ENCODE results near the gene RANBP10.

RANBP10 gene

GRCh38 chr16:67796099-67796718, 10.2 kb downstream of the RANBP10 start:
- DNase-seq (ENCODE audit: low read depth in 2 of 2) = no peak
- no peak overlapping the region for H3K4me3 ChIP-seq (replicated peaks in 1 of 2; ENCODE audit: low read depth in 2 of 2, low read length in 2 of 2)
- TF ChIP-seq CTCF (IDR thresholded peaks at IDR 0.05; ENCODE audit: low read depth, low read length) = no peak

- TF ChIP-seq CTCF (IDR thresholded peaks at IDR 0.05; ENCODE audit: low read depth, low read length) = no peak
- no peak for DNase-seq (ENCODE audit: low read depth in 2 of 2)
- H3K4me3 ChIP-seq (replicated peaks in 1 of 2; ENCODE audit: low read depth in 2 of 2, low read length in 2 of 2) = no peak overlapping the region
Observed at GRCh38 chr16:67790071-67790470, 16.3 kb downstream of the RANBP10 start.

GRCh38 chr16:67786491-67786890, 19.9 kb downstream of the RANBP10 start:
- no peak overlapping the region for H3K4me3 ChIP-seq (replicated peaks in 1 of 2; ENCODE audit: low read depth in 2 of 2, low read length in 2 of 2)
- no peak for DNase-seq (ENCODE audit: low read depth in 2 of 2)
- no peak for TF ChIP-seq CTCF (IDR thresholded peaks at IDR 0.05; ENCODE audit: low read depth, low read length)

- TF ChIP-seq CTCF (IDR thresholded peaks at IDR 0.05; ENCODE audit: low read depth, low read length) = no peak
- no peak for DNase-seq (ENCODE audit: low read depth in 2 of 2)
- H3K4me3 ChIP-seq (replicated peaks in 1 of 2; ENCODE audit: low read depth in 2 of 2, low read length in 2 of 2) = no peak overlapping the region
Observed at GRCh38 chr16:67783353-67783725, 23.0 kb downstream of the RANBP10 start.

GRCh38 chr16:67782567-67783352, 23.6 kb downstream of the RANBP10 start:
- no peak overlapping the region for H3K4me3 ChIP-seq (replicated peaks in 1 of 2; ENCODE audit: low read depth in 2 of 2, low read length in 2 of 2)
- no peak for DNase-seq (ENCODE audit: low read depth in 2 of 2)
- TF ChIP-seq CTCF (IDR thresholded peaks at IDR 0.05; ENCODE audit: low read depth, low read length) = no peak

GRCh38 chr16:67781565-67781921, 24.8 kb downstream of the RANBP10 start:
- H3K4me3 ChIP-seq (replicated peaks in 1 of 2; ENCODE audit: low read depth in 2 of 2, low read length in 2 of 2) = no peak overlapping the region
- no peak for TF ChIP-seq CTCF (IDR thresholded peaks at IDR 0.05; ENCODE audit: low read depth, low read length)
- DNase-seq (ENCODE audit: low read depth in 2 of 2) = no peak
